ENCODE measurements around the gene CASZ1. TPM values are rescaled to one million over a fixed set of nuclear protein-coding genes. Genes with fewer than 3 reads are reported as not detected.

The CASZ1 gene
- total RNA-seq, 2 donors from 2014 or later, result 13.5 to 17.8 TPM

- no peak overlapping the region for H3K4me3 Mint-ChIP-seq
- H3K27ac Mint-ChIP-seq, result no peak overlapping the region
- ATAC-seq (peak in 1 of 2 donors; percentile 52), DNase-seq (ENCODE audit: low spot score) (no peak)
- no peaks in the 10 kb centered on the region for H3K27me3 Mint-ChIP-seq
- H3K4me1 Mint-ChIP-seq (ENCODE audit: low read depth in 2 of 2), result peaks cover 0 to 4% of the 10 kb centered on the region in 2 donors
- H3K36me3 Mint-ChIP-seq, result no peaks in the 10 kb centered on the region
- no peaks in the 10 kb centered on the region for H3K9me3 Mint-ChIP-seq
Measured at GRCh38 chr1:10617318-10617717, 179.1 kb downstream of the CASZ1 start.

GRCh38 chr1:10616696-10617095, 179.8 kb downstream of the CASZ1 start:
- DNase-seq (ENCODE audit: low spot score) (no peak), ATAC-seq (no peak)
- Mint-ChIP-seq H3K4me3 (no peak overlapping the region), H3K36me3 (no peaks in the 10 kb centered on the region), H3K27me3 (no peaks in the 10 kb centered on the region), H3K27ac (no peak overlapping the region), H3K4me1 (ENCODE audit: low read depth in 2 of 2) (peaks cover 0 to 4% of the 10 kb centered on the region in 2 donors), H3K9me3 (no peaks in the 10 kb centered on the region)

- no peaks in the 10 kb centered on the region for H3K9me3 Mint-ChIP-seq
- H3K36me3 Mint-ChIP-seq, result no peaks in the 10 kb centered on the region
- DNase-seq (ENCODE audit: low spot score) (no peak), ATAC-seq (no peak)
- H3K27me3 Mint-ChIP-seq, result no peaks in the 10 kb centered on the region
- peaks cover 0 to 4% of the 10 kb centered on the region in 2 donors for H3K4me1 Mint-ChIP-seq (ENCODE audit: low read depth in 2 of 2)
- H3K4me3 Mint-ChIP-seq, result no peak overlapping the region
- H3K27ac Mint-ChIP-seq, result no peak overlapping the region
Measured at GRCh38 chr1:10615932-10616671, 180.3 kb downstream of the CASZ1 start.

DNA sequence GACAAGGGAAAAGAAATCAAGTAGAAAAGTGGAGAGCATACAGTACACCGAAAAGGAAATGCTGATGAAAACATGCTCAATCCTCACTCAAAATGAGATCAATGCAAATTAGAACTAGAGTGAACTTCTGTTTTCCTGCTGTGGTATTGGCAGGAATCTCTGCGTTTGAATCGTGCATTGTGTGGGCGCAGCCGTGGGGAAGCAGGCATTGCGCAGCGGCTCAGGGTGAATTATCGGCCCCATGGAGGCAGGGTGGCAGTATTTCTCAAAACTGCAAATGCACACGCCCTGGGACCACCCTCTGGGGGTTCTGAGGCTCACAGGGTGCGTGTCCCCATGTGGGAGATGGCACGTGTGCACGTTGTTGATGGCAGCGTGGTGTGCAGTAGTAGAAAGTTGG, 181.1 kb downstream of the CASZ1 start:
- ATAC-seq (no peak), DNase-seq (ENCODE audit: low spot score) (no peak)
- no peak overlapping the region for H3K27ac Mint-ChIP-seq
- H3K9me3 Mint-ChIP-seq, result no peaks in the 10 kb centered on the region
- no peaks in the 10 kb centered on the region for H3K27me3 Mint-ChIP-seq
- H3K36me3 Mint-ChIP-seq, result no peaks in the 10 kb centered on the region
- no peak overlapping the region for H3K4me3 Mint-ChIP-seq
- peaks cover 0 to 4% of the 10 kb centered on the region in 2 donors for H3K4me1 Mint-ChIP-seq (ENCODE audit: low read depth in 2 of 2)

DNA sequence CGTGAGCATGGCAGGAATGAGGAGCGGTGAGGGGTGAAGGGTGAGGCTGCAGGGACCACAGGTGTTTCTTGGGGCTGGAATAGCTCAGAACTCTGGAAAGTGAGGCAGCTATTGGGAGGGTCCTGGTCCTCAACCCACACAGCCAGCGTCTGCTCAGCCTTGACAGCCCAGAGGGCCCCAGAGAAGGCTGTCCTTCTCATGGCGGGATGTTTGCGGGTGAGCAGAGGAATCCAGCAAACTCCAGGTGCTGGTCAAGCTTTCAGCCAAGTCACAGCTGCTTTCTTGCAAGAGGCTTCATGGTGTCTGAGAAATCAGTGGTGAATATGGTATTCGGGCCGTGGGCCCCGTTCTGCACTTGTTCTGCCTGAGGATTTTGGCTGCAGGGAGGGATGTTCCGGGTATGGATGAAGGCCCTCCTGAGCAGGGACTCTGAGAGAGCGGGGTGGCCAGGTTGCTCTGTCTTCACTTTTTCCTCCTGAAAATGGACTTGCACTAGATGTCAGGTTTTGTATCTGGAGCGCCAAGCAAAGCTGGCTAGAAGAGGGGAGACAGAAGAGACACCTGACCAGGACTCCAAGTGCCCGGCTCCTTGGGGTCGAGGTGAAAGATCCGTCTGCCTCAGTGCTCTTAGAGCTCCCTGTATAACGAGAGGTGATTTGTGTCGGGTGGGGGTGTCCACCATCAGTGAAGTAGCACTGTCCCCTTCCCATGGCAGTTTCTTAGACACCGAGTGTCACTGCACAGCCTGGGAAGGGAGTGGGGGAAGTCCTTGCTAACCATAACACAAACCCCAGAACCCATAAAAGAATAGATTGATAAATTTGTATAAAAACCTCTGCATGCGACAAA, 181.8 kb downstream of the CASZ1 start:
- no peak overlapping the region for H3K27ac Mint-ChIP-seq
- H3K36me3 Mint-ChIP-seq, result no peaks in the 10 kb centered on the region
- peaks cover 0 to 4% of the 10 kb centered on the region in 2 donors for H3K4me1 Mint-ChIP-seq (ENCODE audit: low read depth in 2 of 2)
- no peak overlapping the region for H3K4me3 Mint-ChIP-seq
- no peaks in the 10 kb centered on the region for H3K27me3 Mint-ChIP-seq
- ATAC-seq, result no peak
- H3K9me3 Mint-ChIP-seq, result no peaks in the 10 kb centered on the region
- DNase-seq (ENCODE audit: low spot score), result no peak

DNA sequence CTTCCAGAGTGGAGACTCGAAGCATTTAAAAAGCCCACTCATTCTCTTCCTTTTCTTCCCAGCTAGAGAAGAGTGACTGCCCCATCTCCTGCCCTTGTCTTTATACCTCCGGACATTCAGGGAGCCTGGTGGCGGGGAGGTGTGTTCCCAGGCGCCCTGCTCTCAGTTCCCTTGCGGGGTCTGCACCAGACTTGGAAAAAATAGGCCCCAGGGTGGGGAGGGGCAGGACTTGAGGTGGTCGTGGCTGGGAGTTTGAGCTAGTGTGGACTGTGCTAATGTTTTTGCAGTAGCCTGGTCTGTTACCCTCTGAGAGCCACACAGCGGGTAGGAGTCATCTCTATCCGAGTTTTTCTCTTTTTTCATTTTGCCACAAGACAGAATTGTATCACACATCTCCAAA, 182.6 kb downstream of the CASZ1 start:
- Mint-ChIP-seq H3K4me1 (ENCODE audit: low read depth in 2 of 2) (peaks cover 0 to 5% of the 10 kb centered on the region in 2 donors), H3K36me3 (no peaks in the 10 kb centered on the region), H3K9me3 (no peaks in the 10 kb centered on the region), H3K27ac (no peak overlapping the region), H3K4me3 (no peak overlapping the region), H3K27me3 (no peaks in the 10 kb centered on the region)
- DNase-seq (ENCODE audit: low spot score) (no peak), ATAC-seq (no peak)

DNA sequence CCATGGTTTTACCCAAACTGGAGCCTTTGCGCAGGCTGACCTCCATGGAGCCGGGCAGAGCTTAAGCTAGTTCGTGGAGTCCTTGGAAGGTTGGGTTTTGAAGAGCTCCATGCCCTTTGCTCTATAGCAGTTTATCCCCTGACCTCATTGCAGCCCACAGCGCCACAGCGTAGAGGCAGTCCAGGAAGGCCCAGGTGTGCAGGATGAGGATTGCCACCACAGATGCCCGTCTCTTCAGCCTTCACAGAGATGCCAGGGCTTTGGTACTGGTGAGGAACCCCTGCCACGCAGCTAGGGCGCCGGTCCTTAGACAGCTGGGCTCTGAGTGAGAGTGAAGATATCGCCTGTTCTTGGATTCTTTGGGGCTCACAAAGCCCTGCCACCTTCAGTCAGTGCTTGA, 183.1 kb downstream of the CASZ1 start:
- ATAC-seq, result no peak
- no peak overlapping the region for H3K27ac Mint-ChIP-seq

DNA sequence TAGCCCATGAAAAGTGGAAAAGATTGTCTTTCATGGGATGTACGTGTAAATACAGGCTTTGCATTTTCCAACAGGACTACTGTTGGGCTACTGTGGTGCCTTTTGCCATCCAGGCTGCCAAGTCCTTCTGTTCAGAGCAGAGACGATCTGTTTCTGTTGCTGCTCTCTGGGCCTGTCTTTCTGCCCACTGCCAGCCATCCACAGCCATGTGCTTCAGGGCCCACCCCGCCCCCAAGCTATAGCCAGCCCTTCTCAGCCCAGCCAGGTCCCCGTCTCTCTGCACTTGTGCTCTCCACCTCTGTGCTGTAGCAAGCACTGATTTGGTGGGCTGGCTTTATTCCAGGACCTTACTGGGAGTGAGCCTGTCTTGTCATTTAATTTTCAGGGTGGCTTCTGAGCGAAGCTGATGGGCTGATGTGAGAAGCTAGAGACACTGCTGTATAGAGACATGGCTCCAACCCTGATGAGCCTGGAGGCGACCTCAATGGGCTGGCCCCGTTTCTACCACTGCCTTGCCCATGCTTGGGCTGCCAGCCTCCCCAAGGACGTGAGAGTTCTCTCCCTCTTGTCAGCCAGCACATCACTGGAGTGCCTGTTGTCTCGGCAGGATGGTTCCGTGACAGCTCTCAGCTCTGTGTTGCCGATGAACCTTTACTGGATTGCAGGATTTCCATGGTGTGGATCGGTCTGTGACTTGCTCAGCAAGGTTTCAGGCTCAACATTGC, 183.8 kb downstream of the CASZ1 start:
- ATAC-seq, result peak in 1 of 2 donors; percentile 20
- no peak overlapping the region for H3K4me3 Mint-ChIP-seq
- H3K27ac Mint-ChIP-seq, result no peak overlapping the region
- no peaks in the 10 kb centered on the region for H3K9me3 Mint-ChIP-seq
- H3K4me1 Mint-ChIP-seq (ENCODE audit: low read depth in 2 of 2), result peaks cover 0 to 4% of the 10 kb centered on the region in 2 donors
- no peaks in the 10 kb centered on the region for H3K27me3 Mint-ChIP-seq
- DNase-seq (ENCODE audit: low spot score), result no peak
- H3K36me3 Mint-ChIP-seq, result no peaks in the 10 kb centered on the region

More for the DNA sequence above, 183.1 kb downstream of the CASZ1 start:
- no peak for DNase-seq (ENCODE audit: low spot score)
- H3K9me3 Mint-ChIP-seq, result no peaks in the 10 kb centered on the region
- no peaks in the 10 kb centered on the region for H3K36me3 Mint-ChIP-seq
- no peaks in the 10 kb centered on the region for H3K27me3 Mint-ChIP-seq
- no peak overlapping the region for H3K4me3 Mint-ChIP-seq
- peaks cover 0 to 8% of the 10 kb centered on the region in 2 donors for H3K4me1 Mint-ChIP-seq (ENCODE audit: low read depth in 2 of 2)

- Mint-ChIP-seq H3K27ac (no peak overlapping the region), H3K4me1 (ENCODE audit: low read depth in 2 of 2) (peaks cover 0 to 4% of the 10 kb centered on the region in 2 donors), H3K4me3 (no peak overlapping the region), H3K9me3 (no peaks in the 10 kb centered on the region), H3K27me3 (no peaks in the 10 kb centered on the region), H3K36me3 (no peaks in the 10 kb centered on the region)
- ATAC-seq, result no peak
- DNase-seq (ENCODE audit: low spot score), result no peak
Measured at GRCh38 chr1:10610901-10611600, 185.4 kb downstream of the CASZ1 start.

DNA sequence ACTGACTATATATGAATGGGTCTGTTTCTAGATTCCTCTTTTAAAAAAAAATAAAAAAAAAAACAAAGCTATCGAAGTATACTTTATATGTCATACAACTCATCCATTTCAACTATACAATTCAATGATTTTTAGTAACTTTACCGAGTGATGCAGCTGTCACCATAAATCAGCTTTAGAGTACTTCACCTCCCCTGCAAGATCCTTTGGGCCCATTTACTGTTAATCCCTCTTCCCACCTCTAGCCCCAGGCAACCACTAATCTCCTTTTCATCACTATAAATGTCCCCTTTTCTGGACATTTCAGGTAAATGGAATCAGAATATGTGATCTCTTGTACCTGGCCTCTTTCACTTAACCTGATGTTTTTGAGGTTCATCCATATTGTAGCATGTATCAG, 187.8 kb downstream of the CASZ1 start:
- H3K4me3 Mint-ChIP-seq, result no peak overlapping the region
- no peak overlapping the region for H3K27ac Mint-ChIP-seq
- DNase-seq (ENCODE audit: low spot score) (no peak), ATAC-seq (no peak)
- H3K27me3 Mint-ChIP-seq, result no peaks in the 10 kb centered on the region
- no peaks in the 10 kb centered on the region for H3K36me3 Mint-ChIP-seq
- peaks cover 0 to 4% of the 10 kb centered on the region in 2 donors for H3K4me1 Mint-ChIP-seq (ENCODE audit: low read depth in 2 of 2)
- no peaks in the 10 kb centered on the region for H3K9me3 Mint-ChIP-seq

DNA sequence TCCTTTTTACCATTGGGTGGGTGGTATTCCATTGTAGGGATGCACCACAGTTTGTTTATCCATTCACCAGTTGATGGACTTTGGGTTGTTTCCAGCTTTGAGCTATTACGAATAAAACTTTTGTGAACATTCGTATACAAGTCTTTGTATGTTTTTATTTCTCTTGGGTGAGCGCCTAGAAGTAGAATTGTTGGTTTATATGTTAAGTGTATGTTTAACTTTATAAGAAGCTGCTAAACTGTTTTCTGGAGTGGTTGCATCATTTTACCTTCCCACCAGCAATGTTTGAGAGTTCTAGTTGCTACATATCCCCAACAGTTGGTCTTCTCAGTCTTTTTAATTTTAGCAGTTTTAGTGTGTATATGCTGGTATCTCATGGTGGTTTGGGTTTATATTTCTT, 189.2 kb downstream of the CASZ1 start:
- Mint-ChIP-seq H3K9me3 (no peaks in the 10 kb centered on the region), H3K4me3 (no peak overlapping the region), H3K27ac (no peak overlapping the region), H3K27me3 (no peaks in the 10 kb centered on the region), H3K4me1 (ENCODE audit: low read depth in 2 of 2) (peaks cover 0 to 4% of the 10 kb centered on the region in 2 donors), H3K36me3 (no peaks in the 10 kb centered on the region)
- DNase-seq (ENCODE audit: low spot score) (no peak), ATAC-seq (no peak)

DNA sequence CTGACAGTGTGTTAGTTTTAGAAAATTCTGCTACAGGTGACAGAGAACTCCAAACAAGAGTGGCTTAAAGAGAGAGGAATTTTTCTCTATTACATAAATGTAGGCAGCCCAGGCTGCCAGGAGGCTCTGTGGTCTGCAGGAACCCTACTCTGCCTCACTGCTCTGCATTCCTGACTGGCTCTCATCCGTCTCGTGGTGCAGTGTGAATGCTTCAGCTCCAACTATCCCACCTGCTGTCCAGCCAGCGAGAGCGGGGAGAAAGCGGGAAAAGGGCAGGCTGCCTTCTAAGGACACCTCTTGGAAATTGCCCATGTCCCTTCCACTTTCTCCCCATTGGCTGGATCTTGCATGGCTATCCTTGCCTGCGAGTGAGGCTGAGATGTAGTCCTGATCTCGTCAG, 190.4 kb downstream of the CASZ1 start:
- peaks cover 0 to 4% of the 10 kb centered on the region in 2 donors for H3K4me1 Mint-ChIP-seq (ENCODE audit: low read depth in 2 of 2)
- H3K4me3 Mint-ChIP-seq, result no peak overlapping the region
- no peaks in the 10 kb centered on the region for H3K9me3 Mint-ChIP-seq

DNA sequence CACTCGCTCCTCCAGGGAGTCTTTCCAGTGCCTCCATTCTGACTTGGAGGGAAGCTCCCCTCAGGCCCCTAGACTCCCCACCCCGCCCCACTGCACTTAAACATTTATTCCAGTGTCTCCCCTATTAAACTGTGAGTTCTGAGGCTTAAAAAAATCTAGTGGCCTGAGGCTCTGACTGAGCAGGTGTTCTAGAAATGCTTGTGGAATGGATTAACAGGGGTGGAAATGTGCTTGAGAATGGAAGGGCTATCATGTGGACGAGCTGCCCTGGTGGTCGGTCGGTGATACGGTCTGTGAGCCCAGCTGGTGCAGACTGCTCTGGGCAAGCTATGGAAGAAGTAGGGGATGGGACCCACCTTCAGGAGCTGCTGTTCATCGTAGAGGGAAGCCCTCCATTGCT, 191.5 kb downstream of the CASZ1 start:
- ATAC-seq (no peak), DNase-seq (ENCODE audit: low spot score) (no peak)
- no peaks in the 10 kb centered on the region for H3K27me3 Mint-ChIP-seq
- no peak overlapping the region for H3K27ac Mint-ChIP-seq
- peaks cover 0 to 4% of the 10 kb centered on the region in 2 donors for H3K4me1 Mint-ChIP-seq (ENCODE audit: low read depth in 2 of 2)
- no peaks in the 10 kb centered on the region for H3K9me3 Mint-ChIP-seq
- no peak overlapping the region for H3K4me3 Mint-ChIP-seq
- H3K36me3 Mint-ChIP-seq, result no peaks in the 10 kb centered on the region

More for the DNA sequence above, 190.4 kb downstream of the CASZ1 start:
- Mint-ChIP-seq H3K27ac (no peak overlapping the region), H3K27me3 (no peaks in the 10 kb centered on the region), H3K36me3 (no peaks in the 10 kb centered on the region)
- ATAC-seq (no peak), DNase-seq (ENCODE audit: low spot score) (no peak)
